ENCODE results near the gene DCD. TPM values are rescaled to one million over a fixed set of nuclear protein-coding genes. Genes with fewer than 3 reads are reported as not detected.
"Not testable (repeated sequence)": the region's sequence is repeated elsewhere in the genome, so short reads cannot be mapped to it uniquely, and the experiment has no call there.

DCD gene
- polyA plus RNA-seq, 10 donors: not detected

DNA sequence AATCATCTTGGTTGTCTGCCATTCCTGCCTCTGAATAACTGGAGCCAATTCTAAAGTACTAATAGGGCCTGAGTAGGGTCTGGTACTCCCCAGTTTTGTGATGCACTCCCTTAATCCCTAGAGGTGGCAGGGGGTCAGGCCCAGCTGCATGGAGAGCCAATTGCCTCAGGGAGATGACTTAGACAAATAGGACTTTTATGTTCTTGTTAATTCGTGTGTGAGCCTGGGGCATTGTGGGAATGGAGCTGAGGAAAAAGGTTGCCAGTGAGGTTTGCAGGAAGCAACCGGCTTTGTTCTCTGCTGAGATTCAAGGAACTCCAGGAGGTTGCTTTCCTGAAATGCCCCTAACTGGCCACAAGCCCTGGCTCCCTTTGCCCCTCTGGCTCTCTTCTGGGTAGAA is 6.8 kb upstream of the DCD start:
- DNase-seq: no peak

DNA sequence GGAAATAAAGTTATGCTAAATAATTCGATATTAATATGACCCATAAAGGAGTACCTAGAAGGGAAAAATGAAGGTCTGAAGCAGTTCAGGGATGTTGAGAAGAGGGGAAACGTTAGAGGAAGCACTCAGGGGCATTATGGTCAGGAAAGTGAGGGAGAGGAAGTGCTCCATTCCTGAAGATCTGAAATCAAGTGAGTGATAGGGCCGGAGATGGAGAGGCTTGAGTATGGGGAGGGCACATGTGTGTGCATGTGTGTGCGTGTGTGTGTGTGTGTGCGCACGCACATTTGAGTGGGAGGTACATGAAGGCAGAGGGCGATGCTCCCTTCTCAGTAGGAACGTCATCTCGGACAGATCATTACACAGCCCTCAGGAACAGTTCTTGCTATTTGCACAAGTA is 4.9 kb upstream of the DCD start:
- no peak for DNase-seq

DNA sequence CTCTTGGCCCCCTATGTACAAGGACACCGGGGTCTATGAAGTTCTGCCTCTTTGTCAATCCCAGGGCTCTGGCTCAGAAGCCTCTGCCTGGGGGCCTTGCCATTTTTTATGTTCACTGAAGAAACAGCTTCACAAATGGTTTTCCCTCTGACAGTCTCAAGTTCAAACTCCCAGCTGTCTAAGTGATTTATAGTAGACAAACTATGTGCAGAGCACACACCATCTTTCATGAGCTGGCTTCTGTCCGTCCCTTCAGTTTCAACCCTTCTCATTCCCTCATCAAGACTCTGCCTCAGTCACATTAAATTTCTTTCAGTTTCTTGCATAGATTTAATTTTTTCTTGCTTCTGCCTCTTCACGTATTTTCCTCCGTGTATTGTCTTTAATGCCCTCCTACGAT is 2.7 kb upstream of the DCD start:
- DNase-seq: no peak

DNA sequence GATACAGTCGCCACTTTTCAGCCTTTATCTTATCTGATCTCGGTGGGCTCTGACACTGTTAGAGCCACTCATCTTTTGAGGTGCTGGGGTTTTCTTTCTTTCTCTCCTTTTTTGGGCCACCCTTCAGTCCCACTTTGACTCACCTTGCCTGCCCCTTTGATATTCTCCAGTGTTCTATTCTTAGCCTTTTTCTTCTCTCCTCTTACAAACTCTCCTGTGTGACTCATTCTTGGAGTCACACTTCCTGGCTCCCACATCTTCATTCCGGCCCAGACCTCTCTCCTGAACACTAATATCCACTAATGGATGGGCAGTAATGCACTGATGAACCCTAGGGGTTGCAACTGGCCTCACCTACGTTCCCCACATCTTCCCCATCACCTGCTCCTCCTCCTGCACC is 2.2 kb upstream of the DCD start:
- no peak for DNase-seq

DNA sequence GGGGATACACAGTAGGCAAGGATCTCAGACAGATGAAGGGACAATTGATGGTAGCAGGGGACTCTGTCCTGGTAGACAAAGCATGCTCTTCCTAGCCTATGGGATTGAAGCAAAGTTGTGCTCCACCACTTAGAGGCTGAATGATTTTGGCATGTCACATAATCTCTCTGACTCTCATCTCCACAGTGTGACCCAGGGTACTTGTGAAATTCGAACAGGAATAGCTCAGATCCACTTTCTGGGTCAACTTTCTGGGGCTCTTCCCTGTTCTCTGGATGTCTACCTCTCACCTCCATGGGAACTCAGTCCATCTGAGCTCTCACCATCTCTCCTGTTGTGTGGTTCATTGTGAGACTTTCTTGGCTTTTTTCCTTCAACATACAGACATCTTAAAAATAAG is 1.7 kb upstream of the DCD start:
- DNase-seq: no peak

DNA sequence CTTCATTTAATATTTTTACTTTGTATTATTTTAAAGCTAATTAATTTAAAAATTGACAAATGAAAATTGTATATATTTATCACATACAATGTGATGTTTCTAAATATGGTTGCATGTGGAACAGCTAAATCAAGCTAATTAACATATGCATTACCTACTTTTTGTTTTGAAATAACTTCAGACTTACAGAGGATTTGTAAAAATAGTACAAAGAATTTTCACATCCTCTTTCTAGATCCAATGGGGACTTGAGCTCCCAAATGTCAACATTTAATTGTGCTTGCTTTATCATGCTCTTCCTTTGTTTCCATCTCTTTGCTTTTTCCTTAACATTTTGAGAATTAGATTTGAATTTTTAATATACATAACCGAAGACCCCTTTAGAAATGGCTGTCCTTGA is 6.6 kb downstream of the DCD start:
- DNase-seq: no peak

DNA sequence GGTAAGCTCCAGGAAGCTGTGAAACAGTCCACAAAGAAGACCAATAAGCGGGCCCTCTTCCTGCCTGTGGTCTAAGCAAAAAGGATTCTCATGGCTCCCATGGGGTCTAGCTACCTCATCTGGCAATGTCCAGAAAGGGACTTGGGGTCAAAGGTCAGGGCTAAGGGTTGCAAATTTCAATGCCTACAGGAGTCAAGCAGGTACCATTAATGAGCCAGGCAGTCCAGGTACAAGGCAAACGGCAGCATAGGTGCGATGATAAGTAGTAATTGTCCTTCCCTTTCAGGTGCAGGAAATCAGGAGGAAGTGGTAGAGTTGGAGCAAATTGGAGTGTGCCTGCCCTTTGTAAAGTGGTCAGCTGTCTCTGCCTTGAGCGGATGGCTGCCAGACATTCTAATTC is 7.1 kb downstream of the DCD start:
- DNase-seq: no peak

DNA sequence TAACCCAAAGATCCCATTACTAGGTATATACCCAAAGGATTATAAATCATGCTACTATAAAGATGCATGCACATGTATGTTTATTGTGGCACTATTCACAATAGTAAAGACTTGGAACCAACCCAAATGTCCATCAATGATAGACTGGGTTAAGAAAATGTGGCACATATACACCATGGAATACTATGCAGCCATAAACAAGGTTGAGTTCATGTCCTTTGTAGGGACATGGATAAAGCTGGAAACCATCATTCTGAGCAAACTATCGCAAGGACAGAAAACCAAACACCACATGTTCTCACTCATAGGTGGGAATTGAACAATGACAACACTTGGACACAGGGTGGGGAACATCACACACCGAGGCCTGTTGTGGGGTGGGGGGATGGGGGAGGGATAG is 9.1 kb downstream of the DCD start:
- DNase-seq: not testable (repeated sequence)

DNA sequence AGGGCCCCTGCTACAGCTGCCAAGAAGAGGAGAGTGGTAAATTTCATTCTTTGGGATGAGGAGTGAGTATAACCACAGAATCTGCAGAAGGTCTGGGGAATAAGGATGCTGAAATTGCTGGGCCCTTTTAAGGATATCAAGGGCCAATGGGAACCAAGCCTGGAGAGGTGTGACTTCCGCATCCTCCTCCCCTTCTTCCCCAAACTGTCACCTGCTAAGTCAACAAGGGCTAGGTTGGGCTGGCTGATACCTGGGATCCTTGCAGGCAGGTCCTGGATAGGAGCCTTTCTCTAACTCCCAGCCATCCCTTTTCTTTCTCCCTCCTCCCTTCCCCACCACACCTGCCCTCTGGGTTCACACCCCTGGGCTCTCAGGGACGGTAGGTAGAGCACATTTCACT is 13.4 kb downstream of the DCD start, which contains the start of gene LACRT:
TSS of gene LACRT (minus strand) at position 101 of the 400 bp plus-strand sequence. CDS start at position 47, 54 bp downstream.
- no peak for DNase-seq

DNA sequence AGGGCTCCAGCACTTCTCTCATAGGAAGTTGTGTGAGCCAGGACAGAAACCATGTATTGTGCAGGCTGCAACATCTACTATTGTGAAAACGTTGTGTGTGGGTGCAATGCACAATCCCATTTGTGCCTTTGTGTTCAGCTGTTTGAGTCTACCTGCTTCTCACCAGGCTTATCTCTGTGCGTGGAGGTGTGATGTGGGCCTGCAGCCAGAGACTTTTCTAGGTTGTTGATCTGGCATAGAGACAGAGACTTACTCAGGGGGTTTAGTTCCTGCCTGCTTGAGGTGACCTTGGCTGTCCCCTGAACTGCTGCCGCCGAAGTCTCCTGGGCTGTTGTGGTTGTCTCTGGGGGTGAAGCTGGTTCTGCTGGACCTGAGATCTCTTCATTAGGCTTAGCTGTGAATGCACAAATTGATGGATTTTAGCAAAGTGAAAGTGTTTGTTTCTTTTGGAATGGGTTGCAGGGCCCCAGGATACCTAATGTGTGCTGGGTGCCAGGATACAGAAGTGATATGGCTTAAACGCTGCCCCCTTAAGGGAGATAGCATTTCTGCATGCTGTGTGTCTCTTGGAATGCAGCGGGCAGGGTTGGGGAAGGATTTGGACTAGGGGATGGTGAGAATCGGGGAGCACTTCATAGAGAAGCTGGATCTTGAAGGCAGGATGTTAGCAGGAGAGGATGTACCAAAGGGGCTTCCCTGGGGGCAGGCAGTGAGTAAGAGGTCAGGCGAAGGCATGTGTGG is 16.0 kb downstream of the DCD start:
- DNase-seq: no peak

DNA sequence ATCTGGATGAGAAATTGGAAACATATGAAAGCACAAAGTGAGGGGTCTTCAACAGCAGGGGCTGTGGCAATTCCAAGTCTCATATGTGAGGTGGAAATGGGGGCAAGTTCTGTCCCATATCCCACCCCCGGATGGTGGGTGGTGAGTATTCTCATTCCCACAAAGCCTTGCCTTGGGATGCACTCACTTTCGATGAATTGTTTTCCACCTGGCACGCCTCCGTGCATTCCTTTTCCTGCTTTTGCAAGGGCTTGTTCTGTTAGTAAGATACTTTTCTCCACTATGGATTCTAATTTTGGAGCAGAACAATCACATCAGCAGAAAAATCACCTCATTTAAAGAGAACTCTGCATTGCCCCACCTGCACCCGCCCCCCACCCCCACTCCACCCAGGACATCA is 16.6 kb downstream of the DCD start:
- no peak for DNase-seq

DNA sequence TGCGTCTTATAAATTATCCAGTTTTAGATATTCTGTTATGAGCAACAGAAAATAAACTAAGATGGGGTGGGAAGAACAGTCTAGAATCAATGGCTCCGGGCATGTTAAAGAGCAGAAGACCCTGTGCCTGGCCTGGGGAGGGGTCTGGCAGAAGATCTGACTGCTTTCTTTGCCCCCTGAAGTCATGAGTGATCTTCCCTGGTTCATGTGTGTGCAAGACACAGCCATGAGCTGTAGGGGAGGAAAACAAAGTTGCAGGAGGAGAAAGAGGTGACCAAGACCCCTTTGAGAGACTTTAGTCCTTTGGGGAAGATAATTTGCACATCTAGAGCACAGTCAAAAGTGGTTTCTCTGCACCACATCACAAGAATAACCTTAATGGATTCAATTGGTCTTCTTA is 18.2 kb downstream of the DCD start:
- DNase-seq: no peak

DNA sequence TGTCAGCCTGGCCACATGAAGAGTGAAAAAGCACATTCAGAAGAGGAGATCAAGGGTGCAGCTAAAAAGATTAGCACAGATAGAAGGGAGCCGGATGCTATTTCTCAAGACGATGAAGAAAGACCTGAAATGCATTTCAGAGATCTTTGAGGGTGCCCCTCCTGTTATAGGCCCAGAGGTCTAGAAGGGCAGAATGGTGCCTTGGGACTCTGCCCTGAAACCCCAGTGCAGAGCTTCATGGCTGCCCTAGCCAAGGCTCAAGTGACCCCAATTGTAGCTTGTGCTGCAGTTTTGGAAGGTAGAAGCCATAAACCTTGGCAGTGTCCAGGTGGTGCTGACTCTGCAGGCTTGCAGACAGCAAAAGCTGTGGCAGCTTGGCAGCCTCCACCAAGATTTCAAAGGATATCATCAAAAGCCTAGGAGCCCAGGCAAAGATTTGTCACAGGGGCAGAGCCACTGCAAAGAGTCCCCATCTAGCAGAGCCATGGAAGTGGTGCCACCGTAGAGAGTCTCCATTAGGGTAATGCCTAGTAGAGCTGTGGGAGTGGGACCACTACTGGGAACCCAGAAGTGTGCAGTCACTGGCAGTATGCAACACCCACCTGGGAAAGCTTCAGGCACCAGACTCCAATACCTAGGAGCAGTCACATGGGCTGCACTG is 19.8 kb downstream of the DCD start:
- DNase-seq: no peak

DNA sequence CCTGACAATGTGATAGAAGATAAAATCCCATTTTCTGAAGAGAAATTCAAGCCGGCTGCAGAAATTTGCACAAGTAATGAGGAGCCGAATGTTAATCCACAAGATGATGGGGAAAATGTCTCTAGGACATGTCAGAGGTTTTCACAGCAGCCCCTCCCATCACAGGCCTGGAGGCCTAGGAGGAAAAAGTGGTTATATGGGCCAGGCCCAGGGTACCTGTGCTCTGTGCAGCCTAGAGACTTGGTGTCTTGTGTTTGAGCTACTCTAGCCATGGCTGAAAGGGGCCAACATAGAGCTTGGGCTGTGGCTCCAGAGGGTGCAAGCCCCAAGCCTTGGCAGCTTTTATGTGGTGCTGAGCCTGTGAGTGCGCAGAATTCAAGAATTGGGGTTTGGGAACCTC is 20.9 kb downstream of the DCD start:
- DNase-seq: no peak

DNA sequence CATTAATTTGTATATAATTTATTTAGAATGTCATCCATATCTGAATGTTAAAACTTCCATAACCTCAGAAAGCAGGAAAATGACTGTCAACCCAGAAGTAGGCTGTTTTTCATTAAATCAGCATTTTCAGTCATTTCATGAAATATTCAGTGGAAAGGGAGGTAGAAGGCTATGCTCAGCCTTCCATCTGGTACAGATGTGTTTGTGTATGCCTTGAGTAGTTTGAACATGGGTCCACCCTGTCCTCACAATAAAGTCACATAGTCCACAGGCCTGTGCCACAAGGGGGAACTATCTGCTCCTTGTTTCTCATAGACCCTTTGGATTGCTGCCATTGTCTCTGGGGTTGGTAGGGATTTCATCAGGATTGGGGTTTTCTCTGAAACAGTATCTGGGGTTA is 22.6 kb downstream of the DCD start:
- no peak for DNase-seq

DNA sequence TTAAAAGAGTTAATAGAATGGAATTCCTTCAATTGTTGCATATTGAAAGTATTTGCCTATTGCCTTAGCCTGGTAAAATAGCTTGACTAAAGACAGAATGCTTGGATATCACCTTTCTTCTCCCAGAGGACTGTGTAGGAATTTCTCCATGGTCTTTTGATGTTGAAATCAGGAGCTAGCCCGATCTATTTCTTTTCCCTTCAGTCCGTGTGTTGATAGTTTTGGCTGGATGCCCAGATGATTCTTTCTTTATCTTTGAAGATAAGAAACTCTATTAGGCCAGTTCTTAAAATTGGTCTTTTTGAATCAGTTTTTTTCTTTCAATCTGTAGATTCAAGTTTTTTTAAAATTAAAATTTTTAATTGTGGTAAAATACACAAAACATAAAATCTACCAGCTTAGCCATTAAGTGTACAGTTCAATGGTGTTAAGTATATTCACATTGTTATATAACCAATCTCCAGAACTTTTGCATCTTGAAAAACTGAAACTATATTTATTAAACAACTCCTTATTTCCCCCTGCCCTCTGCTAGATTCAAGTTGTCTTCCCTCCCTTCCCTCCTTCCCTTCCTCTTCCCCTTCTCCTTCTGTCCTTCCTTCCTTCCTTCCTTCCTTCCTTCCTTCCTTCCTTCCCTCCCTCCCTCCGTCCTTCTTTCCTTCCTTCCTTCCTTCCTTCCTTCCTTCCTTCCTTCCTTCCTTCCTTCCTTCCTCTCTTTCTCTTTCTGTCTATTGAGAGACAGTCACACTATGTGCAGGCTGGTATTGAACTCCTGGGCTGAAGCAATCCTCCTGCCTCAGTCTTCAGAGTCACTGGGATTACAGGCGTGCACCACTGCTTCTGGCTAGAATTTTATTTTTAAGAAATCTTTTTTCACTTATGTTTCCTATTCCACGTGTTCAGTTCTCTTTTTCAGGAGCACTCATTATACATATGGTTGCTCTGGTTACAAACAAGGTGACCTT is 23.6 kb downstream of the DCD start:
- DNase-seq: no peak

DNA sequence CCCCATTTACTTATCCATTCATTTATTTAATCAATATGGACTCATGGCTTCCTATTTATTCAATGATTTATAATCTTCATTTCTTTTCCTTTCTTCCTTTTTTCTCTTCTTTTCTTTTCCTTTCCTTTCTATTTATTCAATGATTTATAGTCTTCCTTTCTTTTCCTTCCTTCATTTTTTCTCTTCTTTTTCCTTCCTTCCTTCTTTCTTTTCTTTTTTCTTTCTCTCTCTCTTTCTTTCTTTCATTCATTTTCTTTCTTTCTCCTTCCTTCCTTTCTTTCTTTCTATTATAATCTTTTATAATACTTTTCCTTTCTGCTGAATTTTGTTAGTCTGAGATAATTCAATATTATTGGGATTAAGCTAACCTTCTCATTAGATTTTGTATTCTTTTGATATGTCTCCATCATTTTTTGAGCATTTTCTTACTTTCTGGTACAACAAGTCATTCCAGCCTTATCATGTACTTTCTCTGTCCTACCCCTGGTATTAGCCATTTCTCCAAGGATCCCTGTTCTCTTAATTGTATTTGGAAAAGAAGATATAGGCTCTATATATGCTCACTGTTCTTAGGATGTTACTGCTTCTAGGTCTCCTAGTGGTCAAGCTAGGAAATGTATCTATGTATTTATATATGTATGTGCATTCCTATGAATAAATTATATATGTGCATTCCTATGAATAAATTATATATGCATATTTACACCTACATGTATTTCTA is 25.5 kb downstream of the DCD start:
- no peak for DNase-seq

DNA sequence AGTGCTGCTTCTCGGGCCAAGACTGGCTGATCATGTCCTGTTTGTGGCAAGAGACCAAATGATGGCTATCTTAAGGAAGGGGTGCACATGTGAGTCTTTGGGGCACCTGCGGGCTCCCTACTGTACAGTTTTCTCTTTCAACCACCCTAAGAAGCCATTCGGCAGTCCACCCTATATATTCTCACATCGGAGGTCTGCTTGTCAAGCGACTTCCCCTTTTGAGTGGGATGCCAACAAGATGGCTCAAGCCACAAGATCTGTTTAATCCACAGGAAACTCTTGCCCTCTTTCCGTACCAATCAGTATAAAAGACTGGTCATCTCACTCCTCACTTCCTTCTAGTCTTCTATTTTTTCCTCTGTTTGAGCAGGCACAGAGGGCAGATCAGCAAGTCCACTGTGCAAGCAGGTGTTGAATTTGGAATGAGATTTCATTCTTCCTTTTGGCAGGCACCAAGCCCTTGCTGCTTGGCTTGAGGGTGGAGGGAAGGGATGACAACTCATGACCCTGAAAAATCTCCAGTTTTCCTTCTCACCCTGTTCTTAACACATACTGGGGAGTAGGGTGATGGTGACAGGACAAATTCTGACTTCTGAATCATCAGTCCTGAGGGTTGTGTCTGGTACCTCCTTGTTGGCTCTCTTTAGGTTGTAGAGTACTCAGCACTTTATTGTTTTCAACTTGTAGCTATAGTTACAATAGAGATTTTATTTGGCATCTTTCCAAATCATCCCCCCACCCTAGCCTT is 31.1 kb downstream of the DCD start:
- DNase-seq: no peak

DNA sequence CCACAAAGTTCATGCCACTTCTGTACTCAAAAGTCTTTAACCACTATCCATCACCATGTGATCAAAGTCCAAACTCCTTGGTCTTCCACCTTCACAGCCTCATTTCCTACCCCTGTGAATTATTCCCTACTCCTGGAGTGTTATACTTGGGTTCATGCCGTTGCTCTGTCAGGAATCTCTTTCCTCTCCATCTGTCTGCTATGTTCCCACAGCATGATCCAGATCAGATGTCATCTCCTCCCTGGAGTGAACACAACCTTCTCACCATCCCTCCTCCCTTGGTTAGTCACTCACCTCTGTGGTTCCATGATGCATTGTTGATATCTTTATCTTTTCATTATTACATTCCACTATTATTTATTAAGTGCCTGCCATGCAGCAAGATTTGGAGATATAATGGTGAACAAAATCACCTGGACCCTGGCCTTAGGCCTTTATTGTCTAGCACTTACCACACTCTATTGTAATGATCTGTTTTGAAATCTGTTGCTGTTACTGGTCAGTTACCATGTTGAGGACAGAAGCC is 35.9 kb downstream of the DCD start:
- no peak for DNase-seq

DNA sequence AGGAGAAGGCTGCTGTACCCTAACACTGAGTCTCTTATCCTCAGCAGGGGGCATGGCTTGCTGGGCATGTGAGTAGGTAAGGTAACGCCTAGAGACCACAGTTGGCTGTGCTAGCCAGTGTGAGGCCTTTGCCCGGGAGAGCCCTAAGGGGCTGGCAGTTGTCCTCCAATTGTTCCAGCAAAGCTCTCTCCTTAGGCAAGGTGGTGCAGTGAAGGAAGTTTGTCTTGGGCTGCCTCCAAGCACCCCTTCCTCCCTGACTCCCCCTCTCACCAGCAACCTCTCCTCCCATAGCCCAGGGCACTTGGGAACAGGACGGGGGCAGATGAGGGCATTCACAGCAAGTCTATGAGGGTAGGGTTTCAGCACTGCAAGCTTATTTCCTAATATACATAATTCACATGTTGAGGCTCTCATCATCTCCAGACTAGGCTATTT is 36.4 kb downstream of the DCD start:
- no peak for DNase-seq

DNA sequence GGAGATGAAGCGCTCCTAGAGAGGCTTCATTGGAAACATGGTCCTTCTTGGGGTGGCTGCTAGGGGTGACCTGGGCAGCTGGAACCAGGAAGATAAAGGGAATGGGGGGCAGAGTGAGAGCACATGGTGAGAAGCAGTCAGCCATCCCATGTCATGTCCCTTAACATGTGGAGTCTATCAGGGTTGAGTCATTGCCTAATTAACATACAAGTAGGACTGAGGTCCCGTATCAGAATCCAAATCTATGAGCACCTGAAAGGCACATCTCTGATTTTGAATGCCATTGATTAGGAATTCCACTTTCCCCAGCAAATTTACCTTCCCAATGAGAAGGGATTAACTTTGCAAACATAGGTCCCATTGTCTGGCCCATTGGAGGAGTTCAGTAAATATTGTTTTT is 39.4 kb downstream of the DCD start:
- DNase-seq: no peak

Data from muscle of back (tissue), 11 donors.